ENCODE measurements around the gene ELMOD3.

The ELMOD3 gene

DNA sequence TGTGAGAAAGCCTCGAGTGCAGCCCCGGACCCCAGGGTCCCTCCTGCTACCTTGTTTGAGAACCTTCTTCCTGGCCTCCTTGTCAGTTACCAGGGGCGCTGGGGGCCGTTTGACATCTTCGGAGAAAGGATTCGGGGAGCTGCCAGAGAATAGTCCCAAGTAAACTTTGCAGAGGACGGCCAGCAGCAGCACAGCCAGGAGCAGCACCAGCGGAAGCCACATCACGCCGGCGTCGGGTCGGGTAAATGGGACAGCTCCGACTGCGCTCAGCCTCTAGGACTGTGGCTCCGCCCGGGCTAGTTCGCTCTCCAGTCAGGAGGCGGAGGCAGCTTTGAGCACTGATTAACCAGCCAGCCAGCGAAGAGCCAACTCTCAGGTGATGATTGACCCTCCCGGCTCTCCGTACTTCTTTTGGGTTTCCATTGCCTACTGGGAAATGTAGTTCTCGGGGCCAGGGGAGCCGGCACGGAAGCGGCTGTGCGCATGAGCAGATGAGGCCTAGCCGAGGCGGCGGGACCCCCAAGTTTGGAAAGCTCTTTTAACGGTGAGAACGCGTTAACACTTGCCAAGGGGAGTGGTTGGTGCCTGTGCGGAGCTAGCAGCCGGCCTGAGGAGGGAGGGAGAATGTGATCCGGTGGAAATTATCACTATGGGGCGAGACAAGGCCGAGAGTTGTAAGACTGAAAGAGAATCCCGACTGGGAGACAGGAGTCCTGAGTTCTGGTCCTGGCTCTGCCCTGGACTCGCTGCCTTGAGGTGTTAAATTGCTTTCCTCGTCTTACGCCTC is at the start of gene ELMOD3, which contains the start of gene RETSAT:
Gene ELMOD3 (plus strand): TSS at position 484 of the 787 bp plus-strand sequence. CDS start 2,430 bp downstream, outside the sequence.
Gene RETSAT (minus strand): TSS at position 243 of the 787 bp plus-strand sequence. CDS start 21 bp downstream, at position 222.
- peak; percentile 100 for DNase-seq (ENCODE audit: low read depth)
- peak within 1 kb of the TSS; percentile 99 for H3K4me3 ChIP-seq (ENCODE audit: low read length)
- TF ChIP-seq, protein P1, sequence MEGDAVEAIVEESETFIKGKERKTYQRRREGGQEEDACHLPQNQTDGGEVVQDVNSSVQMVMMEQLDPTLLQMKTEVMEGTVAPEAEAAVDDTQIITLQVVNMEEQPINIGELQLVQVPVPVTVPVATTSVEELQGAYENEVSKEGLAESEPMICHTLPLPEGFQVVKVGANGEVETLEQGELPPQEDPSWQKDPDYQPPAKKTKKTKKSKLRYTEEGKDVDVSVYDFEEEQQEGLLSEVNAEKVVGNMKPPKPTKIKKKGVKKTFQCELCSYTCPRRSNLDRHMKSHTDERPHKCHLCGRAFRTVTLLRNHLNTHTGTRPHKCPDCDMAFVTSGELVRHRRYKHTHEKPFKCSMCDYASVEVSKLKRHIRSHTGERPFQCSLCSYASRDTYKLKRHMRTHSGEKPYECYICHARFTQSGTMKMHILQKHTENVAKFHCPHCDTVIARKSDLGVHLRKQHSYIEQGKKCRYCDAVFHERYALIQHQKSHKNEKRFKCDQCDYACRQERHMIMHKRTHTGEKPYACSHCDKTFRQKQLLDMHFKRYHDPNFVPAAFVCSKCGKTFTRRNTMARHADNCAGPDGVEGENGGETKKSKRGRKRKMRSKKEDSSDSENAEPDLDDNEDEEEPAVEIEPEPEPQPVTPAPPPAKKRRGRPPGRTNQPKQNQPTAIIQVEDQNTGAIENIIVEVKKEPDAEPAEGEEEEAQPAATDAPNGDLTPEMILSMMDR (conservative IDR thresholded peaks at IDR 0.05; ENCODE audit: low read length), result no peak

DNA sequence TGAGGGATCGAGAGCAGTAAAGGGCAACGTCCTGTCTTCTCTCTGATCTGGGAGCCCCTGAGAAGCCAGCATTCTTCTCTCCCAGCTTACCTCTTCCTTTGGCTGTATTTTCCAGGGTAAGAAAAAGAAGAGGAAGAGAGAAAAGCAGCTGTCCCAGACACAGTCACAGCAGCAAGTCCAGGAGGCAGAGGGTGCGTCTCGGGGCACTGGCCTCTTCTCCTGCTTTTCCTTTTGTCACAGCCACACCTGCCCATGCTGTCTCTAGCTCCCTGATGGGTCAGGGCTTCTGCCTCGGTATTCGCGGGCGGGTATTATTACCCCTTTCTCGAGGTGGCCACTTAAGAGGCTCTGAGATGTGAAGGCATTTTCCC is 47.1 kb upstream of the ELMOD3 start:
- H3K4me3 ChIP-seq (ENCODE audit: low read length), result no peak overlapping the region
- TF ChIP-seq, protein P1 (conservative IDR thresholded peaks at IDR 0.05; ENCODE audit: low read length), result no peak
- DNase-seq (ENCODE audit: low read depth), result no peak

DNA sequence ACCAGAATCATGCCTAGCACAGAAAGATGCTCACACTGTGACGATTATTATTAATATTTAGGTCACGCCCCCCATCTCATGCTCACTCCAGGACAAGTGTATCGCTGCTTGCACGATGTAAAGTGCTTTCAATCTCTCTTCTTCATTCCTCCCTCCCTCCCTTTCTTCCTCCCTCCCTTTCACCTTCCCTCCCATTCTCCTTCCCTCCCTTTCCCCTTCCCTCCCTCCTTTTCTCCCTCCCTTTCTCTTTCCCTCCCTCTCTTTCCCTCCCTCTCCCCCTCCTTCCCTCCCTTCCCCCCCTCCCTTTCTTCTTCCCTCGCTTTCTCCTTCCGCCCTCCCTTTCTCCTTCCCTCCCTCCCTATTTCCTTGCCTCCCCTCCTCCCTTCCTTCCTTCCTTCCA is 46.4 kb upstream of the ELMOD3 start:
- TF ChIP-seq, protein P1 (conservative IDR thresholded peaks at IDR 0.05; ENCODE audit: low read length), result no peak
- H3K4me3 ChIP-seq (ENCODE audit: low read length), result no peak overlapping the region
- no peak for DNase-seq (ENCODE audit: low read depth)

DNA sequence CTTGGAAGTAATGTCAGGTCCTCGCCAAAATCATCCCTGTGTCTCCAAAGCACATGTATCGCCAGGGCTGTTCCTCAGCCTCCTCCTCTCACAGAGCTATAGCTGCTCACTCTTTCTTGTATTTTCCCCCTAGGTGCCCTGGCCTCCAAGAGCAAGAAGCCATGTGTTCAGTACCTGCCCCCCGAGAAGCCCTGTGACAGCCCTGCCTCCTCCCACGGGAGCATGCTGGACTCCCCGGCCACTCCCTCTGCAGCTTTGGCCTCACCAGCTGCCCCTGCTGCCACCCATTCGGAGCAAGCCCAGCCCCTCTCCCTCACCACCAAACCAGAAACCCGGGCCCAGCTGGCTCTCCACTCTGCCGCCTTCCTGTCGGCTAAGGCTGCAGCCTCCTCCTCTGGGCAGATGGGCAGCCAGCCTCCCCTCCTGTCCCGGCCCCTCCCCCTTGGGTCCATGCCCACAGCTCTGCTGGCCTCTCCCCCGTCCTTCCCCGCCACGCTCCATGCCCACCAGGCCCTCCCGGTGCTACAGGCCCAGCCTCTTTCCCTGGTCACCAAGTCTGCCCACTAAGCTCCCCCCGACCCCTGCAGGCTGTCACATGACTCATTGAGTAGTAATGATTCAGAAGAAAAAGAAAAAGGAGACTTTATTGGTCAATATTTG is 45.5 kb upstream of the ELMOD3 start:
- DNase-seq (ENCODE audit: low read depth), result peak; percentile 42
- TF ChIP-seq, protein P1 (conservative IDR thresholded peaks at IDR 0.05; ENCODE audit: low read length), result no peak
- no peak overlapping the region for H3K4me3 ChIP-seq (ENCODE audit: low read length)

DNA sequence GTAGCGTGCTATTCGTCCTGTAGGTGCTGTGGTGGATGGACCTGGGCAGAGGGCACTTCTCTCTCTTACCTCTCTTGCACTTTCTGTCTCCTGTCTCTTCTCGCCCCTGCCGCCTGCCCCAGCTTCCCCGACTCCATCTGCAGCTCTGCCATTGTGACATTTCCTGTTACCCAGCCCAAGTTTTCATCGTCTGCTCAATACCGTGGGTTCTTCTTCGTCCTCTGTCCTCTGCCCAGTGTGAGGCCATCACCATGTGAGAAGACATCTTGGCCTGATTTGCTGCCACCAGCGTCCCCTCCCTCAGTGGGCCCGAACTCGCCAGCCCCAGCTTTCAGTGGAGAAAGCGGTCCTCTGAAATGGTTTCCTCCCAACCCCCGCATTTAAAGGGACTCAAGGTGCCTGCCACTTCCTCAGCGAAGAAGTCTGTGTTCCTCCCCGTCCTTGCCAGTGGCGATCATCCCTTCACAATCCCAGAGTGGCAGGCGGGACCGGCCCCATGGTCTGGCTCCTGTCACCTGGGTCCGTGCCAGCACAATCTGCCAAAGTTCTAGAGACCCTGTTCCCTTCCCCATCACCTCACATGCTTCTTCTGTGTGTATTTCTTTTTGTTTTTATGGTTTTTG is 44.8 kb upstream of the ELMOD3 start:
- no peak overlapping the region for H3K4me3 ChIP-seq (ENCODE audit: low read length)
- TF ChIP-seq, protein P1 (conservative IDR thresholded peaks at IDR 0.05; ENCODE audit: low read length), result no peak
- no peak for DNase-seq (ENCODE audit: low read depth)

DNA sequence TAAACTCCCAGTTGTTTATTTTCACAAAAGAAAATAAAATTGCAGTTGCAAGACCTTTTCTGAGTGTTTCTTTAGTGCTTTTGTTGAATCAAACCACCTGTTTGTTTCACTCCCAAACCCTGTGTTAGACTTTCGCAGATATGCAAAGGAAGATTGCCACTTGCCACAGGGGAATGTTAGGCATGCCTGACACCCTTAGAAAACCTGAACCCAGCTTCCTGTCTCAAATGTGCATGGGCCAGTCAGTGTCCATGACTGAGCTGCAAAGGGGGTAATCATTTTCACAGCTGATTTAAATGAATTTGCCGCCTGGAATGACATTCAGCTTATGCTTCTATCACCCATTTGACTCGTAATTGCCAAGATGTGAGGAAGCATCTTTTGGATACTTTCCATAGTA is 44.2 kb upstream of the ELMOD3 start:
- TF ChIP-seq, protein P1 (conservative IDR thresholded peaks at IDR 0.05; ENCODE audit: low read length), result no peak
- no peak for DNase-seq (ENCODE audit: low read depth)

More for the DNA sequence above, 44.2 kb upstream of the ELMOD3 start:
- no peak overlapping the region for H3K4me3 ChIP-seq (ENCODE audit: low read length)

All from AG10803 (cell line).